Stimulated activated CD8-positive, alpha-beta memory T cell treated with anti-CD3 and anti-CD28 coated beads, Interleukin-15, amount 100 ng/mL, for 4 hours (primary cell): ENCODE results near the gene MTAP.

Experiments used
- DNase-seq, 2 donors: peaks; one replicate each; pipeline ENCODE4 v3.0.0-alpha.2; 2020; ENCODE audit warnings: low read depth in 2 of 2

Gene MTAP

GRCh38 chr9:21969011-21969940 lies 166.8 kb downstream of the MTAP start:
- DNase-seq = no peak

DNA sequence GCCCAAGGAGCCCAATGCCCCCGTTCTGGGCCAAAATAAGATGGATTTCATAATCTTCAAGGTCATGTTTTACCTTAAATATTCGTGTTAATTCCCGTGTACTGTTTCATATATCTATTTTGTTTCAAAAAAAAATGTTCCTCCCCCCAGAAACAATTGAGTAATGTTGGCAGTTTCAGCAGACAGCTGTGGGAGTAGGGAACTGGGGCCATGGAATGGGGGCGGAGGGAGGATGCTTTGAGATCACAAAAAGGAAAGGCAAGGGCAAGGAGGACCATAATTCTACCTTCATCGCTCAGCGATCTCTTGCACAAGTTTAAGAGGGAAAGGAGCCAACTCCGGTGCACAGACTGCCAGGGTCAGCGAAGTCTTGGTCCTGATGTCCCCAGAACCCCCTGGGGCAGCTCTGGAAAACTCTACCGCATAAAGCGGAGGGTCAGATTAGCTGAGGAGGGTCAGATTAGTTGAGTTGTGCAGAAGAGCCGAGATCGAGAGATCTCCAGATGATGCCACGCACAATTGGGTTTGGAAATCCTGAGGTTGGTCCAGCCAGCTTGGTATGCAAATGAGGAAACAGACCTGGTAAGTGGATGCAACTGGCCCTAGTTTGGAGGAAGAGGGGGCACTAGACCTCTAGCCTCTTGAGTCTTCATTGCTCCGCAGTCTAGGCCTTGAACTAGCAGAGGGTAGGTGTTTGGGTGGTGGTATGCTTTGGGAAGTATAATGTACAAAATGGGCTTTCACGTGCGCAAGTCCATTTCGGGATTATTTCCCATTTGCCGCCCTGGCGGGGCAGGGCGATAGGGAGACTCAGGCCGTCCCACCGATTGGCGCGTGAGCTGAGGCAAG lies 167.7 kb downstream of the MTAP start:
- no peak for DNase-seq

GRCh38 chr9:21970800-21971640 lies 168.6 kb downstream of the MTAP start:
- DNase-seq = no peak

DNA sequence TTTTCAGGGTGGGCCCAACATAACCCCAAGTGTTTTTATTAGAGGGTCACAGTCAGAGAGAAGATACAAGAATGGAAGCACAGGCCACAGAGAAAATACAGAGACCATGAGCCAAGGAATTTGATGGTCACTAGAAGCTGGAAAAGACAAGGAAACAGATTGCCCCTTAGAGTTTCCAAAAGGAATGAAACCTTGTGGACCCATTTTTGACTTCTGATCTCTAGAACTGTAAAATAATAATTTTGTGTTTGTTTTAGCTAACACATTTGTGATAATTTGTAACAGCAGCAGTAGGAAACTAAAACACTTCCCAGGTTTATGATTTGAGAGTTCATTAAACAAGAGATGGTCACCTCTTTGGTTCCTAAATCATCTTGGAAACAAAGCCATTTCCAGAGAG lies 169.9 kb downstream of the MTAP start:
- DNase-seq = no peak

- DNase-seq = no peak
These were observed 171.9 kb downstream of the MTAP start for GRCh38 chr9:21974343-21974721.

- DNase-seq = no peak
These were observed 172.4 kb downstream of the MTAP start for GRCh38 chr9:21974722-21975409.

DNA sequence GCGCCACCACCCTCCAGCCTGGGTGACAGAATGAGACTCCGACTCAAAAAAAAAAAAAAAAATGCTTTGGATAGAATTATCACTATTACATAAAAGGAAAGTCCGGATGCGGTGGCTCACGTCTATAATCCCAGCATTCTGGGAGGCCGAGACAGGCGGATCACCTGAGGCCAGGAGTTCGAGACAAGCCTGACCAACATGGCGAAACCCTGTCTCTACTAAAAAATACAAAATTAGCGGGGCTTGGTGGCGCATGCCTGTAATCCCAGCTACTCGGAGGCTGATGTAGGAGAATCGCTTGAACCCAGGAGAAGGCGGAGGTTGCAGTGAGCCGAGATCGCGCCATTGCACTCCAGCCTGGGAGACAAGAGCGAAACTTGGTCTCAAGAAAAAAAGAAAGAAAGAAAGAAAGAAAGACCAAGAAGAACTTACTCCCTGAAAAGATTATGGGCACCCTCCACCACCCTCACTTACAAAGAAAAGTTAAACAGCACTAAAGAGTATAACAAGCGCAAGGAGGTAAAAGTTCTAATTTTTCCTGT lies 174.0 kb downstream of the MTAP start:
- DNase-seq = no peak

- DNase-seq = no peak
These were observed 180.0 kb downstream of the MTAP start for GRCh38 chr9:21982391-21982790.

DNA sequence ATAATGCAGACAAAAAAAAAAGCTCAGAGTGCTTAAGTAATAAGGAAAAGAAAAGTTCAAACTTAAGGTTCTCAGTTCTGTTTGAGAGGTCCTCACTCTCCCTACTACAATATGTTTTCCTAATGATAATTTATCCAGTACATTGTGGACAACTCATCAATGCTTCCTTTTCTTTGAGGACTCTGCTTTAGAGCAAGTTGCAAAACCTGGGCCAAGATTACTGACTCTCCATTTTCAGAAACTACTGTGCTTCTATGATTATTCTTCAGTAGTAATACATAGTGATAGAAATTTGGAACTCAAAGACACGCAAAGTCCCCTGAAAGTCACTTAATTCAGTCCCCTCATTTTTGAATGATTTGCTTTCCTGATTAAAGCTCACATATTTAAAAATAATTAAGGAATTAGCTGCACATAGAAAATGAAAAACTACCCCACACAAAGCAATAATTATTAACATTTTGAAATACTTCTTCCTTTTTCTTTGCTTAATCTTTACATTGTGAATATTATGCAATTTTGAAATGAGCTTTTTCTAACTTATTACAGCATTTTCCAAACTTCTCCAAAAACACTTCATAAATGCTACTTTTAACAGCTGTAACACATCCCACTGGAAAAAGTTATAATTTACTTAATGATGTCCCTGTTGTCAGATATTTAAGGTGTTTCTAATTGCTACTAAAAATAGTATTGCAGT lies 180.6 kb downstream of the MTAP start:
- no peak for DNase-seq

DNA sequence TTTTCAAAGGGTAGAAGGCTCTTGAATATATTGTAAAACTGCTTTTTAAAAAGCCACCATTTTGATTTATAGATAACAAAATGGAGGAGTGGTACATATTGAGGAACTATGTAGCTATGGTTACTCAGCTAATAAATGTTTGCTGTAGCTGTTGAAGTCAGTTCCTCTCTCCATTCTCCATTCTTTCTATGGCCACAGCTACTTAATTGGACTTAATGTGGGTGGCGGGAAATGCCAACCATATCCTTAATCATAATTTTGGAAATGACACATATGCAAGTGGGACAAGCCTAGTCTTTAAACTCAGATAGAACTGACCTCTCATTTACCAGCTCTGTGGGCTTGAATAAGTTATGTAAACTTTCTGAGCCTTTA lies 181.1 kb downstream of the MTAP start:
- DNase-seq = no peak

DNA sequence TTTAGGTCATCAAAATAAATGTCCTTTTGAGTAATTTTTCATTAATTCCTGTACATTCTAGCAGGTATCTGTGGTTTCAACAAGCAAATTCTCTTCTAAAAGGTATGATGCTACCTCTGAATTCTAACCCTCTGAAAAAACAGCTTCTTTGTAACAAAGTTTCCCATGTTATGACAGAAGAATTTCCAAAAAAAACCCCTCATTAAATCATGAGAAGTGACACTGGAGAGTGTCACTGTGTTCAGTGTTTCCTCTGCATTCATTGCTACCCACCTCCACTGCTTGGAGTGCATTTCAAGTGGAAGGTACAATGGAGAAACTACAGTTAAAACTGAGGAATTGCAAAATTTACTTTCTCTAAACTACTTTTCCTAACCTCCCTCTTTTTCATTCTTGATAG lies 181.7 kb downstream of the MTAP start:
- no peak for DNase-seq

GRCh38 chr9:21985964-21986667 lies 183.7 kb downstream of the MTAP start:
- DNase-seq = no peak
